Activated CD4-positive, alpha-beta memory T cell treated with anti-CD3 and anti-CD28 coated beads for 36 hours (primary cell): ENCODE data around the gene SGO2. TPM values are rescaled to one million over a fixed set of nuclear protein-coding genes. Genes with fewer than 3 reads are reported as not detected.

ENCODE experiments used
- CTCF ChIA-PET: fragments of 350-600 bp; sonication (Branson Sonifier 250); formaldehyde crosslinking; loops from one replicate; lab custom pipeline; 2021; ENCODE audit warnings: antibody characterized with exemption, inconsistent platforms; lab: Charles Lee
- POLR2A ChIA-PET: fragments of 350-600 bp; sonication (Branson Sonifier 250); formaldehyde crosslinking; loops from one replicate; lab custom pipeline; 2021; ENCODE audit warnings: antibody characterized with exemption; lab: Charles Lee
- DNase-seq: peaks from one replicate; pipeline ENCODE4 v3.0.0-alpha.2; 2020
- H3K27ac Mint-ChIP-seq: one replicate; pipeline ENCODE4 v1.8.0; 2021; ENCODE audit warnings: mixed read lengths
- H3K27me3 Mint-ChIP-seq: one replicate; pipeline ENCODE4 v1.8.0; 2021; ENCODE audit warnings: mixed read lengths
- H3K36me3 Mint-ChIP-seq: one replicate; pipeline ENCODE4 v1.8.0; 2021; ENCODE audit warnings: mixed read lengths
- H3K4me1 Mint-ChIP-seq: one replicate; pipeline ENCODE4 v1.8.0; 2021; ENCODE audit warnings: low read depth, mixed read lengths
- H3K4me3 Mint-ChIP-seq: one replicate; pipeline ENCODE4 v1.8.0; 2021; ENCODE audit warnings: mild to moderate bottlenecking, mixed read lengths
- H3K9me3 Mint-ChIP-seq: one replicate; pipeline ENCODE4 v1.8.0; 2021; ENCODE audit warnings: mixed read lengths
- intact Hi-C: fragments of 100-400 bp; cut with micrococcal nuclease; formaldehyde crosslinking; loops from one replicate; pipeline ENCODE4 v1.15.1; 2023
- total RNA-seq, 2 experiments: library from RNA; stranded (reverse); gene quantifications; one replicate each; pipeline ENCODE4 v1.2.3, GENCODE V29; 2021

SGO2 gene
- total RNA-seq, 2 experiments from 2014 or later: 40.5 to 40.7 TPM

GRCh38 chr2:200577027-200577426 is 51.0 kb downstream of the SGO2 start:
- H3K9me3 Mint-ChIP-seq: no peaks in the 10 kb centered on the region
- POLR2A ChIA-PET: no interaction called here
- H3K27me3 Mint-ChIP-seq: no peaks in the 10 kb centered on the region
- CTCF ChIA-PET: interaction anchor here (1.5 kb wide), 1 partner anchor 159 kb away, joined by 5 read pairs; no protein-coding TSS in a partner anchor
- no peaks in the 10 kb centered on the region for H3K36me3 Mint-ChIP-seq
- H3K27ac Mint-ChIP-seq: no peak overlapping the region
- no peak overlapping the region for H3K4me3 Mint-ChIP-seq
- no peak for DNase-seq
- intact Hi-C loops: loop anchor here (5.0 kb wide), 2 partner anchors 595 to 600 kb away; no protein-coding TSS in a partner anchor
- H3K4me1 Mint-ChIP-seq: peaks cover 12% of the 10 kb centered on the region

DNA sequence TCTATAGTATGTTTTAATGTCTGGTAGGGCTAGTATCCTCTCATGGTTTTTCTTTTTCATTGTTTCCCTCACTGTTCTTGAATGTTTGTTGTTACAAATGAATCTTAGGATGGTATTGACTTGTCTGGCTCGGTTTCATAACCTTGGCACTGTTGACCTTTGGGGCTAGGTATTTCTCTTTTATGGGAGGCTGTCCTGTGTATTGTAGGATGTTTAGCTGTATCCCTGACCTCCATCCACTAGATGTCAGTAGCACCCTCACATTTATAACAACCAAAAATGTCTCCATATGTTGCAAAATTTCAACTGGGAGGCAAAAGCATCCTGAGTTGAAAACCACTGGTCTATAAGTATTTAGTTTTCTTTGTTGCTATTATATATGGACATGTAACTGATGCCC is 52.8 kb downstream of the SGO2 start:
- Mint-ChIP-seq H3K27me3 (no peaks in the 10 kb centered on the region), H3K4me1 (peaks cover 12% of the 10 kb centered on the region), H3K36me3 (no peaks in the 10 kb centered on the region), H3K27ac (no peak overlapping the region), H3K9me3 (no peaks in the 10 kb centered on the region), H3K4me3 (no peak overlapping the region)
- POLR2A ChIA-PET: no interaction called here
- DNase-seq: no peak
- intact Hi-C loops: loop anchor here (1.0 to 5.0 kb wide), 5 partner anchors 156 to 599 kb away; no protein-coding TSS in a partner anchor
- CTCF ChIA-PET: interaction anchor here (0.7 to 1.6 kb wide), 12 partner anchors 8 to 160 kb away, joined by 3 to 8 read pairs (median 4); no protein-coding TSS in a partner anchor

DNA sequence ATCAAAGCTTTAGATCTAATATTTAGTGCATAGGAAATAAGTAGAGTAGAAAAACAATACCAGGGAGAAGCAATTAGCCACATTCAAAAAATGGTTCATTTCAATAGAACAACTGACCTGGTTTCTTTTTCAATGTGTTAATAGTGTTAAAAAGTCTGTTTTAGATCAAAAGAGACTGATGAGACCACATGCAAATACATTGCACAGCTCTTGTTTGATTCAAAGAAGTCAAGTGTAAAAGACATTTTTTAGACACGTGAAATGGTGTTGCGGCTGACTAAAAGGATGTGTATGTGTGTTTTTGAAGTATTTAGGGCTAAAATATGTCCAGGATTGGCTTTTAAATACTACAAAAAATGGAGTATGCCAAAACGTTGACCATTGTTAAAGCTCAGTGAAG is 58.6 kb downstream of the SGO2 start:
- H3K9me3 Mint-ChIP-seq: no peaks in the 10 kb centered on the region
- no peak overlapping the region for H3K4me3 Mint-ChIP-seq
- H3K4me1 Mint-ChIP-seq: peaks cover 5% of the 10 kb centered on the region
- intact Hi-C loops: no loop called here
- no peak overlapping the region for H3K27ac Mint-ChIP-seq
- CTCF ChIA-PET: interaction anchor here (0.8 kb wide), 1 partner anchor 9 kb away, joined by 3 read pairs; no protein-coding TSS in a partner anchor
- POLR2A ChIA-PET: no interaction called here
- H3K27me3 Mint-ChIP-seq: peaks cover 6% of the 10 kb centered on the region
- DNase-seq: no peak
- no peaks in the 10 kb centered on the region for H3K36me3 Mint-ChIP-seq

GRCh38 chr2:200585340-200585729 is 59.3 kb downstream of the SGO2 start:
- CTCF ChIA-PET: no interaction called here

DNA sequence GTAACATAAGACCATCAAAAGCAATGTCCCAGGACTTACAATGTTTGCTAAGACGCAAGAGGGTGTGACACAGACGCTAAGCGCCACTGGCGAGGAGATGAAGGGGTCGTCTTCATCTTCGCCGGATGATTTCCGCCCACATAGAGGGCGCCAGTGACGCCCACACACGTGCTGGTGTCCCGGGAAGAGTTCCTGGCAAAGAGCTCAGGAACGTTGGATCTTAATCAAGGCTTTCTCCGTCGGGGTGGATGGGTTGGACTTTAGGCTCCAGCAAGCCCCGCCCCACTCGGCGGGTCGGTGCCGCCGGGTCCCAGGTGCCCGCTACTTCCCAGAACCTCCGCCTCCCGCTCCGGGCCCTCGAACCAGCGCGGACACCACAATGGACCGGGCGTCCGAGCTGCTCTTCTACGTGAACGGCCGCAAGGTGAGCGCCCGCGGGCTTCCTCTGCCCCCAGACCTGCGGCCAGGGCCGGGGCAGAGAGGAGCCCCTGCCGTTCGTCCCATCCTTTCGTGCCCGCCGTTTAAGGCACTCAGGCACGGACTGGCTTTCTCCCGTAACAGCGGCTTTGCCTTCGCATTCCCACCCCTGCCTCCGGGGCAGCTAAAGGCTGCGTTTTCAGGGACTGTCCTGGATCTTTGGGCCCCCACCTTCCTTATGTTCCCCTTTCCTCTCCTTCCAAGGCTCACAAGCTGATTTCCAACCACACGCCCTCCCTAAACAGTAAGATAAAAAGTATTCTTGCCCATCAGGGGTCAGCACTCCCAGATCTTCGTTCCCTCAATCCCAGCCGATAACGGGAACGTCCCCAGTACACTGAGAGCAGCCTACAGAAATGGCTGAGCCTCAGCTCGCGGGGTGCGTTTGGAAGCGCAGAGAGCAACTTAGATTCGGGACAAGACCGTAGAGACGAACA is 60.0 kb downstream of the SGO2 start, which contains the start of gene AOX1:
Gene AOX1, plus strand, starts transcription at position 285 of the 914 bp plus-strand sequence. Its CDS starts 95 bp downstream, at position 380.
- Mint-ChIP-seq H3K27ac (no peak within 1 kb of the TSS), H3K36me3 (no peaks in the 10 kb centered on the region), H3K4me3 (peak within 1 kb of the TSS; percentile 63), H3K27me3 (peaks cover 6% of the 10 kb centered on the region), H3K9me3 (no peaks in the 10 kb centered on the region), H3K4me1 (peaks cover 5% of the 10 kb centered on the region)
- ChIA-PET POLR2A (no interaction called here), CTCF (interaction anchor here (0.8 to 2.3 kb wide), 2 partner anchors 117 to 209 kb away, joined by 3 to 7 read pairs; no protein-coding TSS in a partner anchor)
- DNase-seq: peak; percentile 24
- intact Hi-C loops: no loop called here

More at GRCh38 chr2:200585340-200585729, 59.3 kb downstream of the SGO2 start:
- Mint-ChIP-seq H3K27ac (no peak overlapping the region), H3K36me3 (no peaks in the 10 kb centered on the region), H3K4me3 (peak overlapping the region; percentile 63), H3K4me1 (peaks cover 5% of the 10 kb centered on the region), H3K9me3 (no peaks in the 10 kb centered on the region), H3K27me3 (peaks cover 6% of the 10 kb centered on the region)
- DNase-seq: no peak
- POLR2A ChIA-PET: no interaction called here
- intact Hi-C loops: no loop called here

GRCh38 chr2:200586644-200586975 is 60.6 kb downstream of the SGO2 start:
- Mint-ChIP-seq H3K4me3 (peak overlapping the region; percentile 59), H3K36me3 (no peaks in the 10 kb centered on the region)
- intact Hi-C loops: no loop called here

DNA sequence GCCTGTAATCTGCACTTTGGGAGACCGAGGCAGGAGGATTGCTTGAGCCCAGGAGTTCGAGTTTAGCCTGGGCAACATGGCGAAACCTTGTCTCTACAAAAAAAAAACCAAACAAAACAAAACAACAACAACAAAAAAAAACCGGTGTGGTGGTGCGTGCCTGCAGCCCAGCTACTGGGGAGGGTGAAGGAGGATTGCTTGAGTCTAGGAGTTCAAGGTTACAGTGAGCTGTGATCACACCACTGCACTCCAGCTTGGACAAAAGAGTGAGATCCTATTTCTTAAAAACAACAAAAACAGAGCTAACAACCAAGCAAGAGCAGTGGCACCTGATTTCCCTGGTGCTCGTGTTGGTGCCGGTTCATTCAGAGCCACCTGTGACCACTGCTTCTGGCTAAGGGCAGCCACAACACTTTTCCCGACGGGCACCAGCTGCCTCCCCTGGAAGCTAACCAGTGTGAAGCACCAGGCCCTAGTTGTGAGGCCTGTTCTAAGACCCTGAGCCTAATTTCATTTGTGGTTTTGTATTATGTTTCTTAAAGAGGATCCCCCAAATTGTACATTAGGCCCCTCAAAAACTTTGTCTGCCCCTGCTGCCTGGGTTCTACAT is 61.1 kb downstream of the SGO2 start:
- intact Hi-C loops: no loop called here
- no peaks in the 10 kb centered on the region for H3K9me3 Mint-ChIP-seq
- CTCF ChIA-PET: interaction anchor here (1.3 to 2.3 kb wide), 2 partner anchors 9 to 116 kb away, joined by 6 to 7 read pairs; no protein-coding TSS in a partner anchor
- POLR2A ChIA-PET: no interaction called here
- H3K4me3 Mint-ChIP-seq: no peak overlapping the region
- H3K36me3 Mint-ChIP-seq: no peaks in the 10 kb centered on the region
- peaks cover 6% of the 10 kb centered on the region for H3K27me3 Mint-ChIP-seq
- H3K27ac Mint-ChIP-seq: no peak overlapping the region
- peaks cover 5% of the 10 kb centered on the region for H3K4me1 Mint-ChIP-seq
- DNase-seq: no peak

More at GRCh38 chr2:200586644-200586975, 60.6 kb downstream of the SGO2 start:
- DNase-seq: no peak
- ChIA-PET CTCF (interaction anchor here (1.3 to 2.3 kb wide), 2 partner anchors 8 to 117 kb away, joined by 6 to 7 read pairs; no protein-coding TSS in a partner anchor), POLR2A (no interaction called here)
- peaks cover 5% of the 10 kb centered on the region for H3K4me1 Mint-ChIP-seq
- no peaks in the 10 kb centered on the region for H3K9me3 Mint-ChIP-seq
- H3K27me3 Mint-ChIP-seq: peaks cover 6% of the 10 kb centered on the region
- H3K27ac Mint-ChIP-seq: no peak overlapping the region

- Mint-ChIP-seq H3K9me3 (no peaks in the 10 kb centered on the region), H3K36me3 (no peaks in the 10 kb centered on the region), H3K27ac (no peak overlapping the region), H3K4me3 (no peak overlapping the region), H3K4me1 (peaks cover 5% of the 10 kb centered on the region), H3K27me3 (peaks cover 7% of the 10 kb centered on the region)
- intact Hi-C loops: no loop called here
- POLR2A ChIA-PET: no interaction called here
- CTCF ChIA-PET: interaction anchor here (2.3 kb wide), 1 partner anchor 115 kb away, joined by 7 read pairs; no protein-coding TSS in a partner anchor
- no peak for DNase-seq
Observed at GRCh38 chr2:200588076-200588678, 62.2 kb downstream of the SGO2 start.

- POLR2A ChIA-PET: no interaction called here
- H3K36me3 Mint-ChIP-seq: no peaks in the 10 kb centered on the region
- peaks cover 5% of the 10 kb centered on the region for H3K4me1 Mint-ChIP-seq
- intact Hi-C loops: no loop called here
- no peaks in the 10 kb centered on the region for H3K9me3 Mint-ChIP-seq
- CTCF ChIA-PET: no interaction called here
- no peak for DNase-seq
- H3K27ac Mint-ChIP-seq: no peak overlapping the region
- peaks cover 5% of the 10 kb centered on the region for H3K27me3 Mint-ChIP-seq
- H3K4me3 Mint-ChIP-seq: no peak overlapping the region
Observed at GRCh38 chr2:200590090-200590489, 64.1 kb downstream of the SGO2 start.

- Mint-ChIP-seq H3K27ac (no peak overlapping the region), H3K27me3 (peaks cover 7% of the 10 kb centered on the region), H3K4me1 (peaks cover under 1% of the 10 kb centered on the region), H3K36me3 (no peaks in the 10 kb centered on the region), H3K4me3 (no peak overlapping the region), H3K9me3 (no peaks in the 10 kb centered on the region)
- ChIA-PET POLR2A (no interaction called here), CTCF (no interaction called here)
- intact Hi-C loops: no loop called here
- no peak for DNase-seq
Observed at GRCh38 chr2:200591308-200591707, 65.3 kb downstream of the SGO2 start.

- ChIA-PET POLR2A (no interaction called here), CTCF (no interaction called here)
- Mint-ChIP-seq H3K36me3 (no peaks in the 10 kb centered on the region), H3K4me3 (no peak overlapping the region), H3K4me1 (no peaks in the 10 kb centered on the region), H3K27ac (no peak overlapping the region), H3K9me3 (no peaks in the 10 kb centered on the region), H3K27me3 (peaks cover 6% of the 10 kb centered on the region)
- DNase-seq: no peak
- intact Hi-C loops: no loop called here
Observed at GRCh38 chr2:200592406-200593075, 66.5 kb downstream of the SGO2 start.
